ENCODE results near the gene COX4I2.

COX4I2 gene

DNA sequence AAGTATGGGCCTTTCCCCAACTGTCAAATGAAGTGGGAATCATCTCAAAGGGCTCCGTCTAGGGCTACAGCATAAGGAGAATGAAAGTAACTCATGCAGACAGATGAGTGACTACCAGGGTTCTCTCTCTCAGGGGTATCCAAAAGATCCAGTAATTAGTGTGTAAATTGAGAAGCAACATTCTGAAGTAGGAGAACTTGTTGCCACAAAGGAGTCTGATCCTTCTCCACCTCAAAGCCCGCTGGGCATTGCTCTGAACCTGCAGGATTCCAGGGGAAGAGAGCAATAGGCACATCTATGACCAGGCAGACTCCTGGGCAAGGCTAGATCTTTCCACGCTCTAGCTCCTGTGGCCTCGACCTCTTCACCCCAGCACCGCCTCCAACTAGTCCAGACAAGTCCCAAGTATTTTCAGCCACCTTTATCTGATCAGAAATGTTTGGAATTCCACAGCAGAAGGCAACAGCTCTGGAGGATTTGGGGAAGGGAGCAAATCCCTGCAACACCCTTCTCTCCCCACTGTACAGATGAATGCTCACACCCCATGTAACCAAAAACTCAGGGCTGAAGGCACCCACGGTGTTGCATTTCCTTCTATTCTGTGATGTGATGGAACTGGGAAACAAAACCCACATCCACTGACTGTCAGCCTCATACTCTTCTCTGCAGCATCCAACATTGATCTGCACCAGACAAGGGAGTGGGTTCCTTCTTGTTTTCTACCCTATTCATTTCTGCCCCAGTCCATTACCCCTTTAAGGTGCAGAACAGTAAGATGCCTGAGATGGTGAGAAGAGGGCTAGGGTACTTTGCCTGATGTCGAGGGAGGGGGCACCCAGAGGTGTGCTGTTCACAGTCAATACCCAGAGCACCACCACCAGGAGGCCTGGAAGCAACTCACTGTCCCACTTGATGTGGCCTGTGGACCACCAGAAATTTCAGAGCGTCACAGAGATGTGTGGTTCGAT is 41.0 kb downstream of the COX4I2 start:
- Histone ChIP-seq H2BK12ac (ENCODE audit: low read length) (peak overlapping the region; percentile 16), H4K12ac (ENCODE audit: low read depth, low read length) (no peak overlapping the region), H3K36me3 (ENCODE audit: control insufficient read depth in 1 of 2, insufficient read depth in 2 of 2, low read length in 2 of 2) (peaks cover 4 to 11% of the 10 kb centered on the region in 2 experiments), H3K23ac (ENCODE audit: low read length) (no peak overlapping the region), H4K91ac (ENCODE audit: low read depth, low read length) (peak overlapping the region; percentile 87), H2BK120ac (ENCODE audit: insufficient read depth, low read length, poor library complexity) (peak overlapping the region; percentile 61), H3K27me3 (ENCODE audit: insufficient read depth, low read length) (no peaks in the 10 kb centered on the region), H2AFZ (ENCODE audit: insufficient read depth, low read length, poor library complexity) (no peak overlapping the region), H2AK5ac (ENCODE audit: low read length) (peak overlapping the region; percentile 16), H3K4ac (ENCODE audit: low read depth, low read length) (peak overlapping the region; percentile 38), H3K18ac (ENCODE audit: low read length) (peak overlapping the region; percentile 27), H3K14ac (ENCODE audit: low read length) (peak overlapping the region; percentile 42), H3K79me2 (ENCODE audit: control insufficient read depth, insufficient read depth, low read length, poor library complexity) (peaks cover 7% of the 10 kb centered on the region), H2BK5ac (ENCODE audit: low read depth, low read length, poor library complexity) (peak overlapping the region; percentile 71), H3K9ac (ENCODE audit: low read length) (no peak overlapping the region), H3K79me1 (ENCODE audit: low read length) (peaks cover 30% of the 10 kb centered on the region), H4K8ac (ENCODE audit: low read depth, low read length) (peak overlapping the region; percentile 32), H3K4me3 (ENCODE audit: low read depth, low read length) (no peak overlapping the region), H3K4me1 (ENCODE audit: control insufficient read depth in 1 of 2, insufficient read depth in 2 of 2, low read length in 2 of 2) (peaks cover 44 to 49% of the 10 kb centered on the region in 2 experiments), H3K27ac (ENCODE audit: low read depth, low read length) (peak overlapping the region; percentile 79), H3K4me2 (ENCODE audit: low read length) (peak overlapping the region; percentile 21), H3K9me3 (ENCODE audit: insufficient read depth, low read depth, low read length) (no peaks in the 10 kb centered on the region)
- no CpG with 5 or more reads among the region's 9 CpGs for WGBS (ENCODE audit: extremely low coverage, insufficient coverage, insufficient read length)
- DNase-seq = peak; percentile 24 to 55

GRCh38 chr20:31679357-31680285 is 41.9 kb downstream of the COX4I2 start:
- H2BK5ac ChIP-seq (ENCODE audit: low read depth, low read length, poor library complexity) = peak overlapping the region; percentile 71
- H4K8ac ChIP-seq (ENCODE audit: low read depth, low read length) = peak overlapping the region; percentile 32
- H3K4me3 ChIP-seq (ENCODE audit: low read depth, low read length) = no peak overlapping the region
- no CpG with 5 or more reads among the region's 9 CpGs for WGBS (ENCODE audit: extremely low coverage, insufficient coverage, insufficient read length)
- no peak overlapping the region for H3K4me2 ChIP-seq (ENCODE audit: low read length)
- H4K12ac ChIP-seq (ENCODE audit: low read depth, low read length) = peak overlapping the region; percentile 6
- peaks cover 30% of the 10 kb centered on the region for H3K79me1 ChIP-seq (ENCODE audit: low read length)
- H3K9ac ChIP-seq (ENCODE audit: low read length) = no peak overlapping the region
- H3K79me2 ChIP-seq (ENCODE audit: control insufficient read depth, insufficient read depth, low read length, poor library complexity) = peaks cover 7% of the 10 kb centered on the region
- peak overlapping the region; percentile 15 for H3K18ac ChIP-seq (ENCODE audit: low read length)
- H3K4me1 ChIP-seq (ENCODE audit: control insufficient read depth in 1 of 2, insufficient read depth in 2 of 2, low read length in 2 of 2) = peaks cover 44 to 47% of the 10 kb centered on the region in 2 experiments
- H3K23ac ChIP-seq (ENCODE audit: low read length) = no peak overlapping the region
- H4K91ac ChIP-seq (ENCODE audit: low read depth, low read length) = peak overlapping the region; percentile 87
- peaks cover 7 to 13% of the 10 kb centered on the region in 2 experiments for H3K36me3 ChIP-seq (ENCODE audit: control insufficient read depth in 1 of 2, insufficient read depth in 2 of 2, low read length in 2 of 2)
- H3K27ac ChIP-seq (ENCODE audit: low read depth, low read length) = peak overlapping the region; percentile 70
- DNase-seq = no peak
- peak overlapping the region; percentile 27 for H2BK120ac ChIP-seq (ENCODE audit: insufficient read depth, low read length, poor library complexity)
- H2BK12ac ChIP-seq (ENCODE audit: low read length) = peak overlapping the region; percentile 9
- peak overlapping the region; percentile 42 for H3K14ac ChIP-seq (ENCODE audit: low read length)
- H3K9me3 ChIP-seq (ENCODE audit: insufficient read depth, low read depth, low read length) = no peaks in the 10 kb centered on the region
- H2AFZ ChIP-seq (ENCODE audit: insufficient read depth, low read length, poor library complexity) = no peak overlapping the region
- no peaks in the 10 kb centered on the region for H3K27me3 ChIP-seq (ENCODE audit: insufficient read depth, low read length)
- H2AK5ac ChIP-seq (ENCODE audit: low read length) = peak overlapping the region; percentile 9
- peak overlapping the region; percentile 38 for H3K4ac ChIP-seq (ENCODE audit: low read depth, low read length)

- peak overlapping the region; percentile 41 for H4K91ac ChIP-seq (ENCODE audit: low read depth, low read length)
- no peaks in the 10 kb centered on the region for H3K9me3 ChIP-seq (ENCODE audit: insufficient read depth, low read depth, low read length)
- H2BK5ac ChIP-seq (ENCODE audit: low read depth, low read length, poor library complexity) = peak overlapping the region; percentile 54
- DNase-seq = no peak
- peak overlapping the region; percentile 18 for H4K8ac ChIP-seq (ENCODE audit: low read depth, low read length)
- no peak overlapping the region for H2AFZ ChIP-seq (ENCODE audit: insufficient read depth, low read length, poor library complexity)
- H3K4me1 ChIP-seq (ENCODE audit: control insufficient read depth in 1 of 2, insufficient read depth in 2 of 2, low read length in 2 of 2) = peaks cover 36 to 39% of the 10 kb centered on the region in 2 experiments
- no peak overlapping the region for H3K18ac ChIP-seq (ENCODE audit: low read length)
- H3K79me2 ChIP-seq (ENCODE audit: control insufficient read depth, insufficient read depth, low read length, poor library complexity) = peaks cover 6% of the 10 kb centered on the region
- no peak overlapping the region for H3K9ac ChIP-seq (ENCODE audit: low read length)
- H3K23ac ChIP-seq (ENCODE audit: low read length) = no peak overlapping the region
- H3K27ac ChIP-seq (ENCODE audit: low read depth, low read length) = no peak overlapping the region
- no peak overlapping the region for H4K12ac ChIP-seq (ENCODE audit: low read depth, low read length)
- no peak overlapping the region for H3K4me2 ChIP-seq (ENCODE audit: low read length)
- H3K4ac ChIP-seq (ENCODE audit: low read depth, low read length) = no peak overlapping the region
- H2BK120ac ChIP-seq (ENCODE audit: insufficient read depth, low read length, poor library complexity) = peak overlapping the region; percentile 60
- no peaks in the 10 kb centered on the region for H3K27me3 ChIP-seq (ENCODE audit: insufficient read depth, low read length)
- H3K4me3 ChIP-seq (ENCODE audit: low read depth, low read length) = no peak overlapping the region
- WGBS (ENCODE audit: extremely low coverage, insufficient coverage, insufficient read length) = no CpG with 5 or more reads among the region's 7 CpGs
- H3K79me1 ChIP-seq (ENCODE audit: low read length) = peaks cover 25% of the 10 kb centered on the region
- peak overlapping the region; percentile 43 for H2AK5ac ChIP-seq (ENCODE audit: low read length)
- peak overlapping the region; percentile 73 for H2BK12ac ChIP-seq (ENCODE audit: low read length)
- peak overlapping the region; percentile 45 for H3K14ac ChIP-seq (ENCODE audit: low read length)
- H3K36me3 ChIP-seq (ENCODE audit: control insufficient read depth in 1 of 2, insufficient read depth in 2 of 2, low read length in 2 of 2) = peaks cover 8 to 10% of the 10 kb centered on the region in 2 experiments
Measured at GRCh38 chr20:31680286-31681127, 42.8 kb downstream of the COX4I2 start.
